ENCODE results near the gene CLMP. TPM values are rescaled to one million over a fixed set of nuclear protein-coding genes. Genes with fewer than 3 reads are reported as not detected.
"Not testable (repeated sequence)": the region's sequence is repeated elsewhere in the genome, so short reads cannot be mapped to it uniquely, and the experiment has no call there.

The CLMP gene
- total RNA-seq, 2 experiments from 2014 or later = 0.25 to 0.31 TPM

- H3K27ac Mint-ChIP-seq = peak overlapping the region; percentile 100
- peak overlapping the region; percentile 98 for H3K4me3 Mint-ChIP-seq
- peaks cover 46% of the 10 kb centered on the region for H3K36me3 Mint-ChIP-seq
- peaks cover 43% of the 10 kb centered on the region for H3K4me1 Mint-ChIP-seq
- H3K27me3 Mint-ChIP-seq = no peaks in the 10 kb centered on the region
- DNase-seq = no peak
- no peak for ATAC-seq (ENCODE audit: low read depth)
- no peaks in the 10 kb centered on the region for H3K9me3 Mint-ChIP-seq
- POLR2A ChIA-PET = interaction anchor here (0.8 to 12.1 kb wide), 19 partner anchors 7 to 407 kb away, joined by 3 to 178 read pairs (median 5); partner anchors contain the start of gene UBASH3B
Observed at GRCh38 chr11:123062892-123063825, 131.9 kb downstream of the CLMP start.

GRCh38 chr11:123062158-123062891, 132.7 kb downstream of the CLMP start:
- peak overlapping the region; percentile 98 for H3K4me3 Mint-ChIP-seq
- POLR2A ChIA-PET = interaction anchor here (0.5 to 12.1 kb wide), 33 partner anchors 8 to 1888 kb away, joined by 3 to 178 read pairs (median 4); partner anchors contain the start of genes CRTAM and UBASH3B
- H3K4me1 Mint-ChIP-seq = peaks cover 47% of the 10 kb centered on the region

GRCh38 chr11:123061403-123062157, 133.5 kb downstream of the CLMP start, which contains the start of gene HSPA8:
Gene HSPA8 (minus strand): TSS chr11:123062136. CDS start chr11:123061324, 812 bp downstream.
- H3K4me1 Mint-ChIP-seq = peaks cover 55% of the 10 kb centered on the region

More at GRCh38 chr11:123062158-123062891, 132.7 kb downstream of the CLMP start:
- Mint-ChIP-seq H3K36me3 (peaks cover 55% of the 10 kb centered on the region), H3K27me3 (no peaks in the 10 kb centered on the region), H3K9me3 (no peaks in the 10 kb centered on the region), H3K27ac (peak overlapping the region; percentile 100)
- DNase-seq (peak; percentile 99), ATAC-seq (ENCODE audit: low read depth) (peak; percentile 86)

GRCh38 chr11:123060277-123061000, 134.6 kb downstream of the CLMP start:
- POLR2A ChIA-PET = interaction anchor here (1.4 to 12.1 kb wide), 7 partner anchors 10 to 221 kb away, joined by 3 to 178 read pairs (median 20); partner anchors contain the start of gene CRTAM
- no peaks in the 10 kb centered on the region for H3K9me3 Mint-ChIP-seq
- ATAC-seq (ENCODE audit: low read depth) = no peak
- no peak for DNase-seq
- peaks cover 67% of the 10 kb centered on the region for H3K36me3 Mint-ChIP-seq
- H3K4me1 Mint-ChIP-seq = peaks cover 58% of the 10 kb centered on the region
- peak overlapping the region; percentile 100 for H3K27ac Mint-ChIP-seq
- H3K4me3 Mint-ChIP-seq = peak overlapping the region; percentile 98
- no peaks in the 10 kb centered on the region for H3K27me3 Mint-ChIP-seq

More at GRCh38 chr11:123061403-123062157, 133.5 kb downstream of the CLMP start, which contains the start of gene HSPA8:
- DNase-seq (no peak), ATAC-seq (ENCODE audit: low read depth) (peak; percentile 5)
- Mint-ChIP-seq H3K9me3 (no peaks in the 10 kb centered on the region), H3K36me3 (peaks cover 62% of the 10 kb centered on the region), H3K27ac (peak within 1 kb of the TSS; percentile 100), H3K27me3 (no peaks in the 10 kb centered on the region), H3K4me3 (peak within 1 kb of the TSS; percentile 98)
- POLR2A ChIA-PET = interaction anchor here (0.6 to 12.1 kb wide), 31 partner anchors 7 to 1889 kb away, joined by 3 to 178 read pairs (median 4); partner anchors contain the start of genes CRTAM and UBASH3B

GRCh38 chr11:123059041-123059920, 135.8 kb downstream of the CLMP start:
- not testable (repeated sequence) for DNase-seq; H3K27me3 Mint-ChIP-seq; H3K9me3 Mint-ChIP-seq; ATAC-seq (ENCODE audit: low read depth)
- POLR2A ChIA-PET = interaction anchor here (0.7 to 12.1 kb wide), 7 partner anchors 11 to 220 kb away, joined by 3 to 178 read pairs (median 4); partner anchors contain the start of gene CRTAM
- peaks cover 70% of the 10 kb centered on the region for H3K36me3 Mint-ChIP-seq
- peak overlapping the region; percentile 98 for H3K4me3 Mint-ChIP-seq
- peak overlapping the region; percentile 100 for H3K27ac Mint-ChIP-seq
- H3K4me1 Mint-ChIP-seq = peaks cover 61% of the 10 kb centered on the region

GRCh38 chr11:123057661-123058305, 137.3 kb downstream of the CLMP start:
- Mint-ChIP-seq H3K27ac (peak overlapping the region; percentile 100), H3K4me1 (peaks cover 61% of the 10 kb centered on the region), H3K36me3 (peaks cover 75% of the 10 kb centered on the region), H3K27me3 (no peaks in the 10 kb centered on the region), H3K4me3 (peak overlapping the region; percentile 98), H3K9me3 (no peaks in the 10 kb centered on the region)
- POLR2A ChIA-PET = interaction anchor here (0.9 to 10.0 kb wide), 4 partner anchors 12 to 207 kb away, joined by 3 to 142 read pairs (median 4); no protein-coding TSS in a partner anchor
- ATAC-seq (ENCODE audit: low read depth) = no peak
- DNase-seq = no peak

- DNase-seq (no peak), ATAC-seq (ENCODE audit: low read depth) (no peak)
- H3K4me3 Mint-ChIP-seq = peak overlapping the region; percentile 98
- H3K27ac Mint-ChIP-seq = peak overlapping the region; percentile 85
- H3K4me1 Mint-ChIP-seq = peaks cover 61% of the 10 kb centered on the region
- no peaks in the 10 kb centered on the region for H3K9me3 Mint-ChIP-seq
- H3K36me3 Mint-ChIP-seq = peaks cover 75% of the 10 kb centered on the region
- POLR2A ChIA-PET = interaction anchor here (0.6 to 10.0 kb wide), 6 partner anchors 13 to 207 kb away, joined by 3 to 142 read pairs (median 4); no protein-coding TSS in a partner anchor
- no peaks in the 10 kb centered on the region for H3K27me3 Mint-ChIP-seq
Observed at GRCh38 chr11:123056835-123057491, 138.1 kb downstream of the CLMP start.

- H3K4me3 Mint-ChIP-seq = peak overlapping the region; percentile 22
- H3K4me1 Mint-ChIP-seq = peaks cover 58% of the 10 kb centered on the region
- H3K27me3 Mint-ChIP-seq = no peaks in the 10 kb centered on the region
- H3K9me3 Mint-ChIP-seq = no peaks in the 10 kb centered on the region
- DNase-seq = no peak
- POLR2A ChIA-PET = interaction anchor here (0.5 to 10.0 kb wide), 10 partner anchors 7 to 415 kb away, joined by 3 to 142 read pairs (median 3); partner anchors contain the start of gene HSPA8
- no peak for ATAC-seq (ENCODE audit: low read depth)
- H3K36me3 Mint-ChIP-seq = peaks cover 60% of the 10 kb centered on the region
- peak overlapping the region; percentile 85 for H3K27ac Mint-ChIP-seq
Observed at GRCh38 chr11:123055191-123055901, 139.7 kb downstream of the CLMP start.

GRCh38 chr11:123054301-123055065, 140.6 kb downstream of the CLMP start:
- Mint-ChIP-seq H3K36me3 (peaks cover 51% of the 10 kb centered on the region), H3K4me3 (peak overlapping the region; percentile 30)

More at GRCh38 chr11:123054301-123055065, 140.6 kb downstream of the CLMP start:
- Mint-ChIP-seq H3K4me1 (peaks cover 52% of the 10 kb centered on the region), H3K27ac (peak overlapping the region; percentile 70), H3K27me3 (peaks cover 2% of the 10 kb centered on the region), H3K9me3 (no peaks in the 10 kb centered on the region)
- peak; percentile 67 for ATAC-seq (ENCODE audit: low read depth)
- POLR2A ChIA-PET = interaction anchor here (0.6 to 10.0 kb wide), 13 partner anchors 8 to 416 kb away, joined by 3 to 142 read pairs (median 5); partner anchors contain the start of gene HSPA8
- DNase-seq = no peak

Measured in activated naive CD8-positive, alpha-beta T cell treated with anti-CD3 and anti-CD28 coated beads, Interleukin-2, amount 10 ng/mL, durations not matched to agents 7 days and 5 days (primary cell).